Suprapubic skin (tissue), 4 donors: ENCODE measurements around the gene LDAH. TPM values are rescaled to one million over a fixed set of nuclear protein-coding genes. Genes with fewer than 3 reads are reported as not detected.
A peak's percentile ranks its signal among the peaks of the same experiment; 100 is the strongest.

Experiments
- DNase-seq, 2 donors: peaks; one replicate each; pipeline ENCODE4 v3.0.0-alpha.2; 2019; ENCODE audit warnings: low spot score in 2 of 2
- H3K27ac ChIP-seq: fragments of 200-600 bp; sonication (generic); one replicate; pipeline ENCODE4 v1.5.1; 2019
- H3K27me3 ChIP-seq: fragments of 200-600 bp; sonication (generic); one replicate; pipeline ENCODE4 v1.5.1; 2019
- H3K36me3 ChIP-seq: fragments of 200-600 bp; sonication (generic); one replicate; pipeline ENCODE4 v1.5.1; 2019
- H3K4me1 ChIP-seq: fragments of 200-600 bp; sonication (generic); one replicate; pipeline ENCODE4 v1.5.1; 2019
- H3K4me3 ChIP-seq: fragments of 200-600 bp; sonication (generic); one replicate; pipeline ENCODE4 v1.5.1; 2019; ENCODE audit warnings: mild to moderate bottlenecking
- H3K9me3 ChIP-seq: fragments of 200-600 bp; sonication (generic); one replicate; pipeline ENCODE4 v1.5.1; 2019
- EP300 ChIP-seq: sonication (generic); formaldehyde crosslinking; IDR thresholded peaks from one replicate; pipeline ENCODE4 v1.6.1; 2017; ENCODE audit warnings: antibody characterized with exemption
- POLR2A ChIP-seq, 2 donors: fragments of 450-650 bp; IDR thresholded peaks; one replicate each; pipeline ENCODE4 v1.6.1; 2017; ENCODE audit warnings: antibody characterized with exemption in 2 of 2, mild to moderate bottlenecking in 2 of 2, moderate library complexity in 2 of 2
- POLR2AphosphoS5 ChIP-seq, 3 donors: sonication (generic); formaldehyde crosslinking; IDR thresholded peaks; one replicate each; pipeline ENCODE4 v1.6.1; 2017; ENCODE audit warnings: antibody characterized with exemption in 3 of 3
- WGBS: methylation state at CpG from one replicate; pipeline ENCODE4 v1.1.5; 2018; 5-methylcytosine and 5-hydroxymethylcytosine counted together
- total RNA-seq, 4 donors: library from RNA; depleted of rRNA; stranded (reverse); fragments of >200 nt; gene quantifications; one replicate each; pipeline ENCODE4 v1.1.0, GENCODE V29; 2016
- TF ChIP-seq, protein P1 (sequence below), 2 donors: fragments of 200-600 bp in 1 of 2; fragments of 450-650 bp in 1 of 2; sonication (generic) in 1 of 2; IDR thresholded peaks; one replicate each; pipeline ENCODE4 v1.5.1; 2016 to 2019; ENCODE audit warnings: antibody characterized with exemption in 2 of 2, mild to moderate bottlenecking in 1 of 2, moderate library complexity in 1 of 2

The LDAH gene
- total RNA-seq, result 10 to 100 TPM in 3 of 4 donors, 1 to 10 TPM in 1; 9.0 to 15.5 (median 10.4) TPM

DNA sequence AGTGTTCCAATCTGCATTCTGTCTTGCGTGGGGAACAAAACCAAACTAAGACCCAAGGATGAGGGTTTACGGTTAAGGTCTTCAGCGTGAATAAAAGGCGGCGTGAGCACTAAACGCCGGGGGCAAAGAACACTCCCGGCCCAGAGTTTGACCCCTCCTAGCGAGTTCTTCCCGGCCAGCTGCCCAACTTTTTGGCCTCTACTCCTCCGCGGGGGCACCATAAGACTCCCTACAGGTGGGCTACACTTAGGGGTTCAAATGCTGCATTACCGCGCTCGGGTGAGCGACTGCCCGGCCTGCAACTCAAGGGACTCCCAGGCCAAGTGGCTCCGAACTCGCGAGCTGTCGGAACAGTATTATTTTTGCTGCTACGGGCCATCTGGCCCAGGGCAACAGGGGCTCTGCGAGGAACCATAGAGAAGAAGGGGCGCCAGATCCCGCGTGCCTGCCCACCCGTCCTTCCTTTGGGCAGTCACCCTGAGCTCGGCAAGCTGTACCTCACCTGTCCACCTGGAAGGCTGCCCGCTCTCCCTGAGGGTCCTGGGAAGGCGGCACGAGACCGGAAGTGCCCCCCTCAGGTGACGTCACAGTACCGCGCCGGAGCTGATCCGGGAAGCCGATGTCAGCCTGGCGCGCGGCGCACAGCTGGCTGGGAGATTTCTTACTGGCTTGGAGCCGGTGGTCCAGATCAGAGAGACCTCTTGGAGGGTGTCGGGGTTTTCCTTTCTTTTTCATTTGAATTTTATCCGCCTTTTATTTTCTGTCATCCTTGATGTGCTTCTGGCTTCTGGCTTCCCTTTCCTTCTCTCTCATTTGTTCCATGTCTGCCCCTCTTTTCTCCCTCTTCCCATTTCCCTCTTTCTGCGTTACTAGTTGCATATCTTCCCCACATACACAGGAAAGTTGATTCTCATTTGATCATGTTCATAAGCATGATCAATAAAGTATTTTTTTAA lies at the start of gene LDAH:
TSS of gene LDAH (minus strand) at position 567 of the 956 bp plus-strand sequence. CDS start 21,638 bp downstream, outside the sequence.
- H3K4me3 ChIP-seq, result peak within 1 kb of the TSS; percentile 76
- TF ChIP-seq POLR2AphosphoS5 (IDR thresholded peaks at IDR 0.05) (peak in 2 of 3 donors; percentile 21 to 66), EP300 (no peak), POLR2A (IDR thresholded peaks at IDR 0.05) (peak in 1 of 2 donors; percentile 11)
- TF ChIP-seq, protein P1, sequence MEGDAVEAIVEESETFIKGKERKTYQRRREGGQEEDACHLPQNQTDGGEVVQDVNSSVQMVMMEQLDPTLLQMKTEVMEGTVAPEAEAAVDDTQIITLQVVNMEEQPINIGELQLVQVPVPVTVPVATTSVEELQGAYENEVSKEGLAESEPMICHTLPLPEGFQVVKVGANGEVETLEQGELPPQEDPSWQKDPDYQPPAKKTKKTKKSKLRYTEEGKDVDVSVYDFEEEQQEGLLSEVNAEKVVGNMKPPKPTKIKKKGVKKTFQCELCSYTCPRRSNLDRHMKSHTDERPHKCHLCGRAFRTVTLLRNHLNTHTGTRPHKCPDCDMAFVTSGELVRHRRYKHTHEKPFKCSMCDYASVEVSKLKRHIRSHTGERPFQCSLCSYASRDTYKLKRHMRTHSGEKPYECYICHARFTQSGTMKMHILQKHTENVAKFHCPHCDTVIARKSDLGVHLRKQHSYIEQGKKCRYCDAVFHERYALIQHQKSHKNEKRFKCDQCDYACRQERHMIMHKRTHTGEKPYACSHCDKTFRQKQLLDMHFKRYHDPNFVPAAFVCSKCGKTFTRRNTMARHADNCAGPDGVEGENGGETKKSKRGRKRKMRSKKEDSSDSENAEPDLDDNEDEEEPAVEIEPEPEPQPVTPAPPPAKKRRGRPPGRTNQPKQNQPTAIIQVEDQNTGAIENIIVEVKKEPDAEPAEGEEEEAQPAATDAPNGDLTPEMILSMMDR (IDR thresholded peaks at IDR 0.05), result no peak
- peak within 1 kb of the TSS; percentile 76 for H3K27ac ChIP-seq
- no peaks in the 10 kb centered on the region for H3K27me3 ChIP-seq
- H3K36me3 ChIP-seq, result no peaks in the 10 kb centered on the region
- 3% methylated on average over 27 of the region's 46 CpGs for WGBS
- peak; percentile 93 to 95 for DNase-seq
- H3K4me1 ChIP-seq, result peaks cover 11% of the 10 kb centered on the region
- H3K9me3 ChIP-seq, result no peaks in the 10 kb centered on the region

DNA sequence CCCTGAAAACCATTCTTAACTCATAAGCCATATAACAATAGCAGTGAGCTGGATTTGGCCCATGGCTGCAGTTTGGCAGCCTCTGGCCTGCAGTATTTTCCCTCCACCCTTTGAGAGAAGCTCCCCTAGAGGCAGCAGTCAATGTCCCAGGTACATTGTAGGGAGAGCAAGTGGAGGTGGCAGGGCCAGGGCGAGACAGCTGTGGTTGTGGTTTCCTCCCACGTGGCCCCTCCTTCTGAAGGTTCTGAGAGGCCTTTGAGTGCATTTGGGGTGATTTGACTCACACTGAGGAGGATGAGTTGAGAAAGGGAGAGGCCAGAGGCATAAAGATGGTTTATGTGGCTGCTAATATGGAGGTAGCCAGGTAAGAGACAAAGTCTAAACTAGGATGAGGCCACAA lies 45.5 kb upstream of the LDAH start:
- H3K4me1 ChIP-seq, result no peaks in the 10 kb centered on the region
- no peaks in the 10 kb centered on the region for H3K36me3 ChIP-seq
- DNase-seq, result no peak
- no peaks in the 10 kb centered on the region for H3K27me3 ChIP-seq
- WGBS, result 34% methylated on average over 2 of the region's 2 CpGs
- H3K9me3 ChIP-seq, result no peaks in the 10 kb centered on the region
- H3K4me3 ChIP-seq, result no peak overlapping the region
- TF ChIP-seq, protein P1 (IDR thresholded peaks at IDR 0.05), result no peak
- TF ChIP-seq POLR2AphosphoS5 (IDR thresholded peaks at IDR 0.05) (no peak), POLR2A (IDR thresholded peaks at IDR 0.05) (no peak), EP300 (no peak)
- H3K27ac ChIP-seq, result no peak overlapping the region

DNA sequence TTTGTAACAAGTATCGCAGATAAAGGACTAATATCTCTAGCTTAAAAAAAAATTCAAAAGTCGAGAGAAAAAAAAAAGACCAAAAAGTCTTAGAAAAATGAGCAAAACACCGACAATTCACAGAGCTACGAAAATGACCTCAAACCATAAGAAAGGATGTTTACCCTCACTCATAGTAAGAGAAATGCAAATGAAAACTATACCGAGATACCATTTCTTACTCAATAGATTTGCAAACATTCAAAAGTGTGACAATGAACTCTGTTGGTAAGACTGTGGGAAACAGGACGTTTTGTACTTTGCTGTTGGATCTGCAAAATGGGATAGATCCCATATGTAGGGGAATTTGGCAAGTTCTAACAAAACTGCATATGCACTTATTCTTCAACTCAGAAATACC lies 39.9 kb upstream of the LDAH start:
- H3K4me1 ChIP-seq, result no peaks in the 10 kb centered on the region
- no peaks in the 10 kb centered on the region for H3K36me3 ChIP-seq
- no peaks in the 10 kb centered on the region for H3K9me3 ChIP-seq
- no peak for DNase-seq
- 80% methylated on average over 6 of the region's 6 CpGs for WGBS
- H3K4me3 ChIP-seq, result no peak overlapping the region
- H3K27ac ChIP-seq, result no peak overlapping the region
- no peak for TF ChIP-seq EP300
- TF ChIP-seq POLR2A (IDR thresholded peaks at IDR 0.05), result no peak
- TF ChIP-seq, protein P1 (IDR thresholded peaks at IDR 0.05), result no peak
- no peak for TF ChIP-seq POLR2AphosphoS5 (IDR thresholded peaks at IDR 0.05)
- H3K27me3 ChIP-seq, result no peaks in the 10 kb centered on the region

DNA sequence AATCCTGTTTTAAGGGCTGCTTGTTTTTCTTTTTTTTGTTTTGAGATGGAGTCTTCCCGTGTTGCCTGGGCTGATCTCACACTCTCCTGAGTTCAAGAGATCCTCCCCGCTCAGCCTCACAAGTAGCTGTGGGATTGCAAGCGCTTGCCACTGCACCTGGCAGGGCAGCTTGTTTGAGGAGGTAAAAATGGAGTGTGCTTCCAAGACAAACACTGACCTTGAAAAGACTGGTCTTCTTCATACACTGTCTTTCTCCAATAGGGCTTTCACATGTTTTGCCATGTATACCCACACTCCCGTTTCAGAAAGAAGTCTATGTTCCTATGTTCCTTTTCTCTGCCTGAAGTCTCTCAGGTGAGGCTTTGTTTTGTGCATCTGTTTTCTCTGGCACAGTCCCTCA lies 32.6 kb upstream of the LDAH start:
- H3K36me3 ChIP-seq, result no peaks in the 10 kb centered on the region
- TF ChIP-seq EP300 (no peak), POLR2A (IDR thresholded peaks at IDR 0.05) (no peak)
- no peaks in the 10 kb centered on the region for H3K9me3 ChIP-seq
- no peaks in the 10 kb centered on the region for H3K27me3 ChIP-seq
- no peak for DNase-seq
- no peaks in the 10 kb centered on the region for H3K4me1 ChIP-seq
- no peak overlapping the region for H3K27ac ChIP-seq
- H3K4me3 ChIP-seq, result no peak overlapping the region
- WGBS, result 87% methylated on average over 4 of the region's 4 CpGs

DNA sequence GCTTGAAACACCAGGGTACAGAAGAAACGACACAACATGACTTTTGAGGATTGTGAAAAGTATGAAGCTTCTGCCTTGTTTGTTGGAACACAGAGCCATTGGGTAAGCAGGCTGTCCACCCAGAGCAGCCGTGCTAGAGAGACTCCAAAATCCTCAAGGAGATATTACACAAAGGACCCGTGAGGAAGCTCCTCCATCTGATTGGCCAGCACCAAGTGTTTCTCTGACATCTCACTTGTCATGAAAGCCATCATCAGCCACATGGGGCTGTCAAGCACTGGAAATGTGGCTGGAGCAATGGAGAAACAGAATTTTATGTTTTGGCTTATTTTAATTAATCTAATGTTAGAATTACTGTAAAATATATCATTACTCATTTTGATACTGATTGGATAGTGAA lies 29.8 kb upstream of the LDAH start:
- WGBS, result 74% methylated on average over 3 of the region's 3 CpGs
- Histone ChIP-seq H3K27ac (no peak overlapping the region), H3K36me3 (no peaks in the 10 kb centered on the region), H3K4me1 (no peaks in the 10 kb centered on the region), H3K4me3 (no peak overlapping the region), H3K27me3 (peaks cover 2% of the 10 kb centered on the region), H3K9me3 (no peaks in the 10 kb centered on the region)
- no peak for DNase-seq
- no peak for TF ChIP-seq POLR2AphosphoS5 (IDR thresholded peaks at IDR 0.05)
- TF ChIP-seq POLR2A (IDR thresholded peaks at IDR 0.05), result no peak
- TF ChIP-seq, protein P1 (IDR thresholded peaks at IDR 0.05), result no peak
- TF ChIP-seq EP300, result no peak
